Activated naive CD8-positive, alpha-beta T cell treated with anti-CD3 and anti-CD28 coated beads, Interleukin-2, amount 50 U/mL, for 24 hours (primary cell): ENCODE measurements around the gene DGKQ.

Experiments
- ATAC-seq: fragments of 150-1000 bp; cut with Tn5 transposase; one replicate; pipeline ENCODE4 v1.10.0; 2021
- DNase-seq: peaks from one replicate; pipeline ENCODE4 v3.0.0; 2021
- H3K27ac Mint-ChIP-seq: one replicate; pipeline ENCODE4 v1.8.0; 2021; ENCODE audit warnings: mild to moderate bottlenecking, mixed read lengths
- H3K27me3 Mint-ChIP-seq: one replicate; pipeline ENCODE4 v1.8.0; 2021; ENCODE audit warnings: mixed read lengths
- H3K36me3 Mint-ChIP-seq: one replicate; pipeline ENCODE4 v1.8.0; 2021; ENCODE audit warnings: low read depth, mixed read lengths
- H3K4me1 Mint-ChIP-seq: one replicate; pipeline ENCODE4 v1.8.0; 2021; ENCODE audit warnings: mixed read lengths
- H3K4me3 Mint-ChIP-seq: one replicate; pipeline ENCODE4 v1.8.0; 2021; ENCODE audit warnings: mild to moderate bottlenecking, moderate library complexity, mixed read lengths
- H3K9me3 Mint-ChIP-seq: one replicate; pipeline ENCODE4 v1.8.0; 2021; ENCODE audit warnings: mixed read lengths

Gene DGKQ

DNA sequence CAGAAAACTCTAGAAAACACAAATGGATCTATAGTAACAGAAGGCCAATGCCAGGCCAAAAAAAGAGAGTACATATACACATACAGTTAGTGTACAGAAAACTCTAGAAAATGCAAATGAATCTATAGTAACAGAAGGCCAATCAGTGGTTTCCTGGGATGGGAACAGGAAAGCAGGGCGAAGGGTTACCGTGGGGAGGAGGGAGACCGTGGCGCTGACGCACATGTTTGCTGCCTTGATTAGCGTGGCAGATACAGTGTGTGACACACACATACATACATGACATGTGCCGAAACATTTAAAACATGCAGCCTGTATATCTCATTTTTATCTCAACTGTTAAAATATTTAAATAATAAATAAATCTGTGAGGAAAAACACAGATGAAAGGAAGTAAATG, 55.9 kb downstream of the DGKQ start:
- no peak for ATAC-seq
- no peak overlapping the region for H3K4me3 Mint-ChIP-seq
- DNase-seq, result no peak
- H3K4me1 Mint-ChIP-seq, result peaks cover 59% of the 10 kb centered on the region
- H3K36me3 Mint-ChIP-seq, result peaks cover 30% of the 10 kb centered on the region
- peaks cover 11% of the 10 kb centered on the region for H3K9me3 Mint-ChIP-seq
- H3K27me3 Mint-ChIP-seq, result no peaks in the 10 kb centered on the region
- no peak overlapping the region for H3K27ac Mint-ChIP-seq

- Mint-ChIP-seq H3K9me3 (peaks cover 11% of the 10 kb centered on the region), H3K27ac (peak overlapping the region; percentile 68), H3K27me3 (no peaks in the 10 kb centered on the region), H3K4me1 (peaks cover 42% of the 10 kb centered on the region), H3K4me3 (peak overlapping the region; percentile 51), H3K36me3 (peaks cover 25% of the 10 kb centered on the region)
- DNase-seq, result peak; percentile 18
- ATAC-seq, result peak; percentile 71
Measured at GRCh38 chr4:915595-915994, 57.8 kb downstream of the DGKQ start.

- ATAC-seq (peak; percentile 70), DNase-seq (no peak)
- peaks cover 39% of the 10 kb centered on the region for H3K4me1 Mint-ChIP-seq
- peaks cover 11% of the 10 kb centered on the region for H3K9me3 Mint-ChIP-seq
- peaks cover 23% of the 10 kb centered on the region for H3K36me3 Mint-ChIP-seq
- H3K4me3 Mint-ChIP-seq, result peak overlapping the region; percentile 51
- peak overlapping the region; percentile 68 for H3K27ac Mint-ChIP-seq
- H3K27me3 Mint-ChIP-seq, result no peaks in the 10 kb centered on the region
Measured at GRCh38 chr4:915041-915474, 58.3 kb downstream of the DGKQ start.

DNA sequence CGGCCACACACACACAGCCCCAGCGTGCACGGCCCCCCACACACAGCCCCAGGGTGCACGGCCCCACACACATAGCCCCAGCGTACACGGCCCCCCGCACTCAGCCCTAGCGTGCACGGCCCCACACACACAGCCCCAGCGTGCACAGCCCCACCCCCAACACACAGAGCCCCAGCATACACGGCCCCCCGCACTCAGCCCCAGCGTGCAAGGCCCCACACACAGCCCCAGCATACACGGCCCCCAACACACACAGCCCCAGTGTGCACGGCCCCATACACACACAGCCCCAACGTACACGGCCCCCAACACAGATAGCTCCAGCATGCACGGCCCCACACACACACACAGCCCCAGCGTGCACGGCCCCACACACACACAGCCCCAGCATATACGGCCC, 58.8 kb downstream of the DGKQ start:
- ATAC-seq, result no peak
- no peaks in the 10 kb centered on the region for H3K27me3 Mint-ChIP-seq
- H3K4me3 Mint-ChIP-seq, result no peak overlapping the region
- H3K36me3 Mint-ChIP-seq, result peaks cover 19% of the 10 kb centered on the region
- peaks cover 11% of the 10 kb centered on the region for H3K9me3 Mint-ChIP-seq
- H3K4me1 Mint-ChIP-seq, result peaks cover 36% of the 10 kb centered on the region
- DNase-seq, result no peak
- H3K27ac Mint-ChIP-seq, result no peak overlapping the region

DNA sequence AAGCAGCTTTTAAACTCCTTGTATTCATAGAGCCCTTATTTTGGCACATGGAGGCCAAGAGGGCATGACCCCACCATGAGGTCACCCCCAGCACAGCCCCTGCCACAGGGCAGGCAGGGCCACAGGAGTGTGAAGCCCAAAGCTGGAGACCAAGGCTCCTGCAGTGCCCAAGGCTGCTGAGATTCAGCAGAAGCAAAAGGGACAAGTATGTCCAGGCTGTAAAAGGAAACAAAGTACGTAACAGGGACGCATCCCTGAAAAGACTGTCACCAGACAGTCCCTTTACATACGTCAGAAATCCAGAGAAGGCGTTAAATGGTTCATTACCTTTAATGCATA, 60.1 kb downstream of the DGKQ start:
- Mint-ChIP-seq H3K4me1 (peaks cover 31% of the 10 kb centered on the region), H3K36me3 (peaks cover 17% of the 10 kb centered on the region), H3K27ac (no peak overlapping the region), H3K4me3 (no peak overlapping the region), H3K9me3 (peaks cover 10% of the 10 kb centered on the region), H3K27me3 (no peaks in the 10 kb centered on the region)
- DNase-seq (no peak), ATAC-seq (no peak)

- H3K27ac Mint-ChIP-seq, result no peak overlapping the region
- peaks cover 5% of the 10 kb centered on the region for H3K9me3 Mint-ChIP-seq
- no peak for DNase-seq
- H3K27me3 Mint-ChIP-seq, result no peaks in the 10 kb centered on the region
- peaks cover 26% of the 10 kb centered on the region for H3K4me1 Mint-ChIP-seq
- H3K36me3 Mint-ChIP-seq, result peaks cover 14% of the 10 kb centered on the region
- ATAC-seq, result no peak
- no peak overlapping the region for H3K4me3 Mint-ChIP-seq
Measured at GRCh38 chr4:912548-913279, 60.7 kb downstream of the DGKQ start.

GRCh38 chr4:911871-912490, 61.4 kb downstream of the DGKQ start:
- ATAC-seq, result no peak

DNA sequence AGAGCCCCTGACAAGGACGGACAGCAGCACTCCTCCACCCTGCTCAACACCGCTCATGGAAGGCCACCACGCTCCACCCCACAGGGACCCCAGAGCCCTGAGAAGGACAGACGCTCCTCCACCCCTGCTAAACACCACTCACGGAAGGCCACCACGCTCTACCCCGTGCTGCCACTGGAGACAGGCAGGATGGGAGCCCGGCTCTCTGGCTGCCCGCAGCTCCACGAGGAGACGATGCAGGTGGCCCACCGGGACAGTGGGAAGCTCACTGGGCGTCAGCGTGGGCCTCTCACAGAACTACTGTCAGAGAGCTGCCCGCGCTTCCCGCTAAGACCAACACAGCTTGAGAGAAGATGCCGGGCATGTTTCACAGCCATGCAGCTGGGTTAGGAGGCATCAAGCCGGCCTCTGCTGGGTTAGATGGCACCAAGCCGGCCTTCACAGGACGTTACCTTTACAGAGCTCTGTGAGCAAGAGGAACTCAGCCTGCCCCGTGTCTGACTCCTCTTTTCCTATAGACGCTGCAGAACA, 62.1 kb downstream of the DGKQ start:
- Mint-ChIP-seq H3K36me3 (peaks cover 14% of the 10 kb centered on the region), H3K27ac (no peak overlapping the region), H3K4me1 (peaks cover 14% of the 10 kb centered on the region), H3K27me3 (no peaks in the 10 kb centered on the region), H3K9me3 (no peaks in the 10 kb centered on the region), H3K4me3 (no peak overlapping the region)
- DNase-seq (no peak), ATAC-seq (no peak)

More at GRCh38 chr4:911871-912490, 61.4 kb downstream of the DGKQ start:
- no peaks in the 10 kb centered on the region for H3K9me3 Mint-ChIP-seq
- peaks cover 9% of the 10 kb centered on the region for H3K36me3 Mint-ChIP-seq
- no peaks in the 10 kb centered on the region for H3K27me3 Mint-ChIP-seq
- DNase-seq, result no peak
- H3K27ac Mint-ChIP-seq, result no peak overlapping the region
- no peak overlapping the region for H3K4me3 Mint-ChIP-seq
- peaks cover 21% of the 10 kb centered on the region for H3K4me1 Mint-ChIP-seq

DNA sequence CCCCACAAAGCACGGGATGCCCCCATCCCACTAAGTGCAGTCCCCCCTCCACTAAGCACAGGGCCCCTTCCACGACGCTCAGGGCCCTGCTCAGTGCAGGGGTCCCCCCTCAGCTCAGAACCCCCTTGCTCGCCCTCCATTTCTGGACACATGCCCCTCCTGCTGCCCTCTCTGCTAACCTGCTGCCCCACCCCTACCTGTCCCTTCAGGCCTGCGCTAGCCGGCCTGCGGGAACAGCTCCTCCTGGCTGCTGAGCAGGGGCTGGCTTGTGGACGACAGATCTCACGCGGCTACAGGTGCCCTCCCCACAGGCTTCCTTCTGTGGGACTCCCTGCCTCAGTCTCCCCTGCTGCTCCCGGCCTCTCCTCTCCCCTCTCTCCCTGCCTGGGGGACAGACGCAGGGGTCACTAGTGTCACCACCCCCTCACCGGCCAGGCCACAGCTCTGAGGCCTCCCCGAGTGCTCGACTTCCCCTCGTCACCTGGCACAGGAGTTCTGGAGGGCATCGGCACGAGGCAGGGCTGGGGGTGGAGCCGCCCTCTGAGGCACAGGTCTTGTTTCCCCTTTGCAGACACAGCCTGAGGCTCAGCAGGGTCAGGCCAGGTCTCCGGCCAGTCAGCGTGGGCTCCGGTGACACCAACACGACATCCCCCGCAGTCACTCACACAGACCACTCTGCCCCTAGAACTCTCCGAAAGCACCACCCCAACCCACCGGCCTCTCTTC, 62.8 kb downstream of the DGKQ start:
- Mint-ChIP-seq H3K36me3 (peaks cover 14% of the 10 kb centered on the region), H3K4me3 (no peak overlapping the region), H3K4me1 (peaks cover 7% of the 10 kb centered on the region), H3K27ac (no peak overlapping the region), H3K27me3 (no peaks in the 10 kb centered on the region), H3K9me3 (no peaks in the 10 kb centered on the region)
- DNase-seq, result no peak
- no peak for ATAC-seq

DNA sequence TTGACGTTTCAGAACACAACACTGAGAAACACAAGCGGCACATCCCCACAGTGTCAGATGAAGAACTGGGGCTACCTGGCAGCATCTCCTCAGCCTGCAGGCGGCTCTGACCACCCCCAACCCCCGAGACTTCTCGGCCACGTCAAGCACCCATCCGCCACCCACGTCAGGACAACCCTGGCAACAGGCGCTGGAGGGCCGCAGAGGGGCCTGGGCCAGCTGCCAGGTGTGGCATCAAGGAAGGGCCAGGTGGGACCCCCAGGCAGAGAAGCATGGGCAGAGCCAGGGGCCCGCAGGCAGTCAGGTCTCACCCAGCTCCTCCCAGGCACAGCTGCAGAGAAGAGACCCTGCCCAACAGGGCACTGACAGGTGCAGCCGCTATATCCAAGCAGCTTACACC, 63.5 kb downstream of the DGKQ start:
- H3K9me3 Mint-ChIP-seq, result no peaks in the 10 kb centered on the region
- H3K36me3 Mint-ChIP-seq, result peaks cover 16% of the 10 kb centered on the region
- DNase-seq, result no peak
- H3K4me3 Mint-ChIP-seq, result no peak overlapping the region
- ATAC-seq, result no peak
- H3K4me1 Mint-ChIP-seq, result no peaks in the 10 kb centered on the region
- H3K27ac Mint-ChIP-seq, result no peak overlapping the region
- H3K27me3 Mint-ChIP-seq, result no peaks in the 10 kb centered on the region

GRCh38 chr4:909131-909571, 64.2 kb downstream of the DGKQ start:
- H3K9me3 Mint-ChIP-seq, result no peaks in the 10 kb centered on the region
- H3K4me1 Mint-ChIP-seq, result no peaks in the 10 kb centered on the region
- DNase-seq, result no peak
- H3K27ac Mint-ChIP-seq, result no peak overlapping the region
- no peaks in the 10 kb centered on the region for H3K27me3 Mint-ChIP-seq
- peaks cover 16% of the 10 kb centered on the region for H3K36me3 Mint-ChIP-seq
- H3K4me3 Mint-ChIP-seq, result no peak overlapping the region
- no peak for ATAC-seq
